ENCODE results near the gene RPL10A.

RPL10A gene

GRCh38 chr6:35500782-35501181 is 32.6 kb downstream of the RPL10A start:
- no peaks in the 10 kb centered on the region for H3K36me3 ChIP-seq (ENCODE audit: control insufficient read depth, insufficient read depth, low read length)
- DNase-seq (ENCODE audit: extremely low read depth, insufficient read length): no peak
- H3K27me3 ChIP-seq (replicated peaks; ENCODE audit: control insufficient read depth, insufficient read depth, low read length): peaks cover 5% of the 10 kb centered on the region; the same call in 1 of the 2 replicates
- no peak for TF ChIP-seq CTCF (IDR thresholded peaks at IDR 0.05; ENCODE audit: insufficient read depth, low read length, poor library complexity, severe bottlenecking)
- H3K4me3 ChIP-seq (replicated peaks; ENCODE audit: low read depth, low read length): no peak overlapping the region

DNA sequence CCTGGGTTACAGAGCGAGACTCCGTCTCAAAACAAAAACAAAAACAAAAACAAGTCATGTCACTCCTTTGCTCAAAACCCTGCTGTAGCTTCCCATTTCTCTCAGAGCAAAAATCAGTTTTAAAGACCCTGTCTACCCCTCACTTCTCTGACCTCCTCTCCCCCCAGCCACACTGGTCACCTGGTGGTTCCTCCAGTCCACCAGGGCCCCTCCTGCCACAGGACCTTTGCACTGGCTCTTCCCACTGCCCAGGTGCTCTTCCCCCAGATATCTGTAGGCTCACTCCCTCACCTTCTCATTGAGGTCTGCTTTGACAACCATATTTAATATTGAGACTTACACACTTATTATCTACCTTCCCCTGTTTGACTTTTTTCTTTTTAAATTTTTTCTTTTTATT is 33.6 kb downstream of the RPL10A start:
- H3K36me3 ChIP-seq (ENCODE audit: control insufficient read depth, insufficient read depth, low read length): no peaks in the 10 kb centered on the region
- no peak overlapping the region for H3K4me3 ChIP-seq (replicated peaks; ENCODE audit: low read depth, low read length)
- no peak for DNase-seq (ENCODE audit: extremely low read depth, insufficient read length)
- no peak for TF ChIP-seq CTCF (IDR thresholded peaks at IDR 0.05; ENCODE audit: insufficient read depth, low read length, poor library complexity, severe bottlenecking)
- H3K27me3 ChIP-seq (replicated peaks; ENCODE audit: control insufficient read depth, insufficient read depth, low read length): peaks cover 5% of the 10 kb centered on the region; the same call in 1 of the 2 replicates

DNA sequence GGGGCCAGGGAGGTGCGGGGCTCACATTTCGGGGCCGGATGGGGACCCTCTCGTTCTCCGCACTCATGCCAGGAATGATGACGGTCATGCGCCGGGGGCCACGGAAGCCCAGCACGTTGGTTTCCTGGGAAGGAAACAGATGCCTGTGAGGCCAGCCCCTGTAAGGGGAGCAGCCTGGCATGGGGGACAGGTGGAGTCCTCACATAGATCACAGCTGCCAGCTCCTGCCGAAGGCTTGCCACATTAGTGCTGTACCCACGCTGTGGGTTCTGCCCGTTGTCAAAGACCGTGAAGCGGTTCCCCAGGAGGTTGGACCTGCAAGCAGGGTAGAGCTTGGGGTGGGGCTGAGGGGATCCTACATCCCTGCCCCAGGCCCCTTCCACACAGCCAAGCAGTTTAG is 35.3 kb downstream of the RPL10A start:
- H3K27me3 ChIP-seq (replicated peaks; ENCODE audit: control insufficient read depth, insufficient read depth, low read length): peaks cover 2% of the 10 kb centered on the region; the same call in 1 of the 2 replicates
- DNase-seq (ENCODE audit: extremely low read depth, insufficient read length): no peak

DNA sequence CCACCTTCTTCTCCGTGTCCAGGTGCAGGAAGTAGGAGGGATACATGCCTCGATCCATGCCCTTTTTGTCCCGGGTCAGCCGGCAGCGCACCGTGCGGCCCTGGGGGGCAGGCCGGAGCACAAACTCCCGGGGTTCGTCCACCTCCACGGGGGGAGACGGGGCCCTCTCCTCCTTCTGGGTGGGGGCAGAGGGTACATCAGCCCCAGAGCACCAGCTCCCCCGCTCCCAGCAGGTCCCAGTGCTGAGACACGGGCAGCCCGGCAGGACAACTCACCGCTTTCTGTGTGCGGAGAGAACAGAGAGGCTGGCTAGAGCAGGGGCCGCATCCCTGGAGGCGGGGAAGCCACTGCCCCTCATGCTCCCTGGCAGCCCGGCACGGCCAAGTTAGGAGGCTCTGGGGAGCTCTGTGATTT is 37.8 kb downstream of the RPL10A start:
- Histone ChIP-seq H3K4me3 (replicated peaks; ENCODE audit: low read depth, low read length) (no peak overlapping the region), H3K36me3 (ENCODE audit: control insufficient read depth, insufficient read depth, low read length) (no peaks in the 10 kb centered on the region), H3K27me3 (replicated peaks; ENCODE audit: control insufficient read depth, insufficient read depth, low read length) (no peaks in the 10 kb centered on the region; the same call in none of the 2 replicates)
- no peak for TF ChIP-seq CTCF (IDR thresholded peaks at IDR 0.05; ENCODE audit: insufficient read depth, low read length, poor library complexity, severe bottlenecking)
- no peak for DNase-seq (ENCODE audit: extremely low read depth, insufficient read length)

More for the DNA sequence above, 35.3 kb downstream of the RPL10A start:
- no peak for TF ChIP-seq CTCF (IDR thresholded peaks at IDR 0.05; ENCODE audit: insufficient read depth, low read length, poor library complexity, severe bottlenecking)
- no peaks in the 10 kb centered on the region for H3K36me3 ChIP-seq (ENCODE audit: control insufficient read depth, insufficient read depth, low read length)
- H3K4me3 ChIP-seq (replicated peaks; ENCODE audit: low read depth, low read length): no peak overlapping the region

GRCh38 chr6:35506536-35506935 is 38.3 kb downstream of the RPL10A start:
- Histone ChIP-seq H3K4me3 (replicated peaks; ENCODE audit: low read depth, low read length) (no peak overlapping the region), H3K27me3 (replicated peaks; ENCODE audit: control insufficient read depth, insufficient read depth, low read length) (no peaks in the 10 kb centered on the region; the same call in none of the 2 replicates), H3K36me3 (ENCODE audit: control insufficient read depth, insufficient read depth, low read length) (no peaks in the 10 kb centered on the region)
- no peak for DNase-seq (ENCODE audit: extremely low read depth, insufficient read length)
- TF ChIP-seq CTCF (IDR thresholded peaks at IDR 0.05; ENCODE audit: insufficient read depth, low read length, poor library complexity, severe bottlenecking): no peak

DNA sequence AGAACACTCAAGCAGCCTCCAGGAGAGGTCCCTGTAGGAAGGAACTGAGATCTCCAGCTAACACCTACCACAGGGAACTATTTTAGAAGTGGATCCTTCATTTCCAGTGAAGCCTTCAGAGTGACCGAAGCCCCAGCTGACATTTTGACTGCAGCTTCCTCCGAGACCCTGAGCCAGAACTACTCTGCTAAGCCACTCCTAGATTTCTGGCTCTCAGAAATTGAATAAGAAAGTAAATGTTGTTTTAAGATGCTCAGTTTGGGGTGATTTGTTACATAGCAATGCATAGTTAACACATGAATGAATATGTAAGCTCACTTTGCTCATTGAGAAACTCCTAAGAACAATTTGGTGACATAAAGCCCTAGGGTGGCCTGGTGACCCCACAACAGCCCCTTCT is 39.0 kb downstream of the RPL10A start:
- Histone ChIP-seq H3K36me3 (ENCODE audit: control insufficient read depth, insufficient read depth, low read length) (no peaks in the 10 kb centered on the region), H3K27me3 (replicated peaks; ENCODE audit: control insufficient read depth, insufficient read depth, low read length) (no peaks in the 10 kb centered on the region; the same call in none of the 2 replicates), H3K4me3 (replicated peaks; ENCODE audit: low read depth, low read length) (no peak overlapping the region)
- no peak for TF ChIP-seq CTCF (IDR thresholded peaks at IDR 0.05; ENCODE audit: insufficient read depth, low read length, poor library complexity, severe bottlenecking)
- no peak for DNase-seq (ENCODE audit: extremely low read depth, insufficient read length)

Measured in GM06990 (cell line).